ENCODE data around the gene KLHL18.
"Not testable (repeated sequence)": the region's sequence is repeated elsewhere in the genome, so short reads cannot be mapped to it uniquely, and the experiment has no call there.

KLHL18 gene

DNA sequence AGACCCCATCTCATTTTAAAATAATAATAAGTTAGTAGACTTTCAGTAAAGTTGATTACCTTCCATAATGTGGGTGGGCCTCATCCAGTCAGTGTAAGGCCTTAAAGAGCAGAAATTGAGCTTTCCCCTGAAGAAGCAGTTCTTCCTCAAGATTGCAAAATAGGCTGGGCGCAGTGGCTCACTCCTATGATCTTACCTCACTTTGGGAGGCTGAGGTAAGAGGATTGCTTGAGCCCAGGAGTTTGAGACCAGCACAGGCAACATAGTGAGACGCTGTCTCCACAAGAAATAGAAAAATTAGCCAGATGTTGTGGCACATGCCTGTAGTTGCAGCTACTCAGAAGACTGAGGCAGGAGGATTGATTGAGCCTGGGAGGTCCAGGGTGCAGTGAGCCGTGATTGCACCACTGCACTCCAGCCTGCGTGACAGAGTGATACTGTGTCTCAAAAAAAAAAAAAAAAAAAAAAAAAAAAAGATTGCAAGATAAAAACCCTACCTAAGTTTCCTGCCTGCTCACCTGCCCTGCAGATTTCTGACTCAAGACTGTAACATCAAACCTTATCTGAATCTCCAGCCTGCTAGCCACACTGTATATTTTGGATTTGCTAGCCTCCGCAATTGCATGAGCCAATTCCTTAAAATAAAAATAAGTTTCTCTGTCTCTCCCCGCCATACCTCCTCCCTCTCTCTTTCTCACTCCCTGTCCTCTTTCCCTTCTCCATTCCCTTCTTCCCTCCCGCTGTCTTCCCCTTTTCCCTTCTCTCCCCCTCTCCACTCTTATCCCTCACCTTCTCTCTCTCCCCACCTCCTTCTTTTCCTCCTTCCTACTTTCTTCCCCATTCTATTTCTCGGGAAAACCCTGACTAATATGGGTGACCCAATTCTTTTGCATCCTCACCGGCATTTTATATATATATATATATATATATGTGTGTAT, 16.9 kb downstream of the KLHL18 start:
- H3K27ac ChIP-seq: no peak overlapping the region
- H3K4me3 ChIP-seq: no peak overlapping the region
- DNase-seq (ENCODE audit: low spot score): no peak
- TF ChIP-seq, protein P1, sequence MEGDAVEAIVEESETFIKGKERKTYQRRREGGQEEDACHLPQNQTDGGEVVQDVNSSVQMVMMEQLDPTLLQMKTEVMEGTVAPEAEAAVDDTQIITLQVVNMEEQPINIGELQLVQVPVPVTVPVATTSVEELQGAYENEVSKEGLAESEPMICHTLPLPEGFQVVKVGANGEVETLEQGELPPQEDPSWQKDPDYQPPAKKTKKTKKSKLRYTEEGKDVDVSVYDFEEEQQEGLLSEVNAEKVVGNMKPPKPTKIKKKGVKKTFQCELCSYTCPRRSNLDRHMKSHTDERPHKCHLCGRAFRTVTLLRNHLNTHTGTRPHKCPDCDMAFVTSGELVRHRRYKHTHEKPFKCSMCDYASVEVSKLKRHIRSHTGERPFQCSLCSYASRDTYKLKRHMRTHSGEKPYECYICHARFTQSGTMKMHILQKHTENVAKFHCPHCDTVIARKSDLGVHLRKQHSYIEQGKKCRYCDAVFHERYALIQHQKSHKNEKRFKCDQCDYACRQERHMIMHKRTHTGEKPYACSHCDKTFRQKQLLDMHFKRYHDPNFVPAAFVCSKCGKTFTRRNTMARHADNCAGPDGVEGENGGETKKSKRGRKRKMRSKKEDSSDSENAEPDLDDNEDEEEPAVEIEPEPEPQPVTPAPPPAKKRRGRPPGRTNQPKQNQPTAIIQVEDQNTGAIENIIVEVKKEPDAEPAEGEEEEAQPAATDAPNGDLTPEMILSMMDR (IDR thresholded peaks at IDR 0.05): no peak

DNA sequence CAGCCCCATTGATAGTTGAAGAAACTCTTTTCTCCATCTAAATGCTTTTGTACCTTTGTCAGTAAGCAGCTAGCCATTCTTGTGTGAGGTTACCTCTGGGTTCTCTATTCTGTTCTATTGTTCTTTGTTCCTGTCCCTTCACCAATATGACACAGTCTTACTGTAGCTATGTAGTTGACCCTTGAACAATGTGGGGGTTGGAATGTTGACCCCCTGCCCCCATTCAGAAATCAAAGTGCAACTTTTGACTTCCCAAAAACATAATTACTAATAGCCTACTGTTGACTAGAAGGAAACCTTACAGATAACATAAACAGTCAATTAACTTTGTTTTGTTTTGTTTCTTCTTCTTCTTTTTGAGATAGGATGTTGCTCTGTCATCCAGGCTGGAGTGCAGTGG, 18.7 kb downstream of the KLHL18 start:
- Histone ChIP-seq H3K4me3 (no peak overlapping the region), H3K27ac (no peak overlapping the region)
- TF ChIP-seq, protein P1 (IDR thresholded peaks at IDR 0.05): no peak
- DNase-seq (ENCODE audit: low spot score): no peak

DNA sequence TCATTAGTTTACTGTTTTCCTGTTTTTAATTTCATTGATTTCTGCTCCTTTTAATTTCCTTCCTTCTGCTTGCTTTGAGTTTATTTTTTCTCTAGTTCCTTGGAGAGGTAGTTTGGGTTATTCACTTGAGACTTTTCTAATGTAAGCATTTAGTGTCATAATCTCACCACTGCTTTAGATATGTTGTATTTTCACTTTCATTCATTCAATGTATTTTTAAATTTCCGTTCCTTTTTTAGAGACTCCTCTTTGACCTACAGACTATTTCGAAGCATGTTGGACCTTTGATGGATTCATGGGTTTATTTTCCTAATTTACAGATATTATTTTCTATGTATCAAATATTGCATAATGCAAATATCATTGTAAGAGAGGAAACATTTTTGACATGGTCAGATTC, 23.3 kb downstream of the KLHL18 start:
- H3K4me3 ChIP-seq: no peak overlapping the region
- DNase-seq (ENCODE audit: low spot score): no peak
- TF ChIP-seq, protein P1 (IDR thresholded peaks at IDR 0.05): no peak
- no peak overlapping the region for H3K27ac ChIP-seq

DNA sequence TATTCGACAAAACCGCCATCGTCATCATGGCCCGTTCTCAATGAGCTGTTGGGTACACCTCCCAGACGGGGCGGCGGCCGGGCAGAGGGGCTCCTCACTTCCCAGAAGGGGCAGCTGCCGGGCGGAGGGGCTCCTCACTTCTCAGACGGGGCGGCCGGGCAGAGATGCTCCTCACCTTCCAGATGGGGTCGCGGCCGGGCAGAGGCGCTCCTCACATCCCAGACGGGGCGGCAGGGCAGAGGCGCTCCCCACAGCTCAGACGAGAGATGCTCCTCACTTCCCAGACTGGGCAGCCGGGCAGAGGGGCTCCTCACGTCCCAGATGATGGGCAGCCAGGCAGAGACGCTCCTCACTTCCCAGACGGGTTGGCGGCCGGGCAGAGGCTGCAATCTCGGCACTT, 26.5 kb downstream of the KLHL18 start:
- H3K27ac ChIP-seq; DNase-seq (ENCODE audit: low spot score): not testable (repeated sequence)

DNA sequence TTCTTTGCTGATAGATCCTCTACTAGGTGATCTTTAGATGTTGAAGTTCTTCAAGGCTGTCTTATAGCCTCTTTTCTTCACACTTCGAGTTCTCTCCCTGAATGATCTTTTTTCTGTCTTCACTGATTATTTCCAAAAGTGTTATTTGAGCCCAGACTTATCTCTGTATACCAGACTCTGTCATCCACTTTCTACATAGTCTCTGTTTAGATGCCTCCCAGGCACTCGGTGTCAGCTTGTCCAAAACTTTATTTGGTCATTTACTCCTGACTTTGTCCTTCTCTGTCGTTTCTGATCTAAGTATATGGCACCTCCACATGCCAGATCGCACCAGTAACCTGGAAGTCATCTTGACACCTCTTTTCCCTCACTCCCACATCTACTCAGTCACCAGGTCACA, 27.6 kb downstream of the KLHL18 start:
- DNase-seq (ENCODE audit: low spot score): no peak
- H3K27ac ChIP-seq: no peak overlapping the region
- TF ChIP-seq, protein P1 (IDR thresholded peaks at IDR 0.05): no peak

More for the DNA sequence above, 26.5 kb downstream of the KLHL18 start:
- H3K4me3 ChIP-seq: not testable (repeated sequence)

DNA sequence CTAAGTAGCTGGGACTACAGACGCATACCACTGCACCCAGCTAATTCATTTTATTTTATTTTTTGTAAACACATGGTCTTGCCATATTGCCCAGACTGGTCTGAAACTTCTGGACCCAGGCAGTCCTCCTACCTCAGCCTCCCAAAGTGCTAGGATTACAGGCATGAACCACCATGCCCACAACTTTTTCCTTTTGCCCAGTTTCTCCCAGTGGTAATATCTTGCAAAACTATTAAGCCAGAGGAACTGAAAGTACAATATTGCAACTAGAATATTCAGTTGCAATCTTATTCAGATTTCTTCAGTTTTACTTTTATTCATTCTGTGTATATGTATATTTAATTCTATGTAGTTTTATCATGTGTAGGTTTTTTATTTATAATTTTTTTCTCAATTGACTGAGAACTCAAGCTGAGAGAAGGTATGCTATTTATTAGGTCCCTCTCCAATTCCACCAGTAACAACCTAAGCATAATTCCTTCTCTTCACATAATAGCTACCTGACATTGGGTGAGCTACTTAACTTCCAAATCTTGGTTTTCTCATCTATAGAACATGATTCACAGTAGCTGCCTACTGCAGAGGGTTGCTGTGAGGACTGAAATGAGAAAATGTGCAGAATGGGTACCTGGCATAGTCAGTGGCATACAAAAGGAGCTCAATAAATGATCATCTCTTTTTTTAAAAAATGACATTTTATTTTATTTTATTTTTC, 30.8 kb downstream of the KLHL18 start:
- TF ChIP-seq, protein P1 (IDR thresholded peaks at IDR 0.05): no peak
- no peak overlapping the region for H3K27ac ChIP-seq
- no peak overlapping the region for H3K4me3 ChIP-seq
- DNase-seq (ENCODE audit: low spot score): no peak

More for the DNA sequence above, 27.6 kb downstream of the KLHL18 start:
- H3K4me3 ChIP-seq: no peak overlapping the region

DNA sequence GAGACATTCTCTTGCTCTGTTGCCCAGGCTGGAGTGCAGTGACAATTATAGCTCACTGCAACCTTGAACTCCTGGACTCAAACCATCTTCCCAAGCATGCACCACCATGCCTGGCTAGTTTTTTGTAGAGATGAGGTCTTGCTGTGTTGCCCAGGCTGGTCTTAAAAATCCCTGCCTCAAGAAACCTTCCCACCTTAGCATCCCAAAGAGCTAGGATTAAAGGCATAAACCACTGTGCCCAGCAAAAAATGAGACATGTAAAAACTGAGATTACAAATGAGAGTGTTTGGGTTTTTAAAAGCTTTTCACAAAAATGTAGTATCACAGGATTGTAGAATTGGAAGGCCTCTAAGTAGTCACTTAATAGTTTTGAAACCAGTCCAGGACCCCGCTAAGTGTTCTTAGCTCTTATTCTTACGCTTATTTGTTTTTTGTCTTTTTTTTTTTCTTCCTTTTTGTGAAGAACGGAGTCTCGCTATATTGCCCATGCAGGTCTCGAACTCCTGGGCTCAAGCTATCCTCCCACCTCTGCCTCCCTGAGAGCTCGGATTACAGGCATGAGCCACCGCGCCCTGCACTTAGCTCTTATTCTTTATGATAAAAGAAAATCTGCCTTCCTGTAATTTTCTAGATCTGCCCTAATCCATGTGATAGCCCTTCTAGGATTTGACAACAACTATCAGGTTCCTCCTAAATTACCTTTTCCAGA, 31.5 kb downstream of the KLHL18 start:
- DNase-seq (ENCODE audit: low spot score): no peak
- Histone ChIP-seq H3K4me3 (no peak overlapping the region), H3K27ac (no peak overlapping the region)
- TF ChIP-seq, protein P1 (IDR thresholded peaks at IDR 0.05): no peak
